Thyroid gland (tissue), 4 donors: ENCODE results near the gene ADGRB3. TPM values are rescaled to one million over a fixed set of nuclear protein-coding genes. Genes with fewer than 3 reads are reported as not detected.

ENCODE experiments used
- DNase-seq, 2 donors: peaks; one replicate each; pipeline ENCODE4 v3.0.0-alpha.2; 2019
- H3K27ac ChIP-seq, 3 donors: fragments of 200-600 bp; sonication (generic); 1 replicate in 2 of 3; 2 replicates in 1 of 3; pipeline ENCODE4 v1.5.1; 2016 to 2019; ENCODE audit warnings: mild to moderate bottlenecking in 1 of 3, moderate library complexity in 1 of 3
- H3K27me3 ChIP-seq: fragments of 200-600 bp; sonication (generic); one replicate; pipeline ENCODE4 v1.5.1; 2019
- H3K36me3 ChIP-seq, 2 donors: fragments of 200-600 bp; sonication (generic); one replicate each; pipeline ENCODE4 v1.5.1; 2016 to 2019
- H3K4me1 ChIP-seq, 2 donors: fragments of 200-600 bp; sonication (generic); one replicate each; pipeline ENCODE4 v1.5.1; 2017 to 2019
- H3K4me3 ChIP-seq, 3 donors: fragments of 200-600 bp; sonication (generic); replicated peaks in 1 of 3; 1 replicate in 2 of 3; 2 replicates in 1 of 3; pipeline ENCODE4 v1.5.1; 2016; ENCODE audit warnings: mild to moderate bottlenecking in 1 of 3
- H3K9me3 ChIP-seq: fragments of 200-600 bp; sonication (generic); one replicate; pipeline ENCODE4 v1.5.1; 2017
- CTCF ChIP-seq, 6 experiments: fragments of 200-600 bp in 3 of 6; fragments of 450-650 bp in 3 of 6; sonication (generic) in 3 of 6; IDR thresholded peaks; one replicate each; pipeline ENCODE4 v1.5.1; 2016 to 2019; ENCODE audit warnings: antibody characterized with exemption in 6 of 6, mild to moderate bottlenecking in 2 of 6, inconsistent platforms in 1 of 6, moderate library complexity in 1 of 6
- POLR2A ChIP-seq, 2 donors: fragments of 450-650 bp; IDR thresholded peaks; one replicate each; pipeline ENCODE4 v1.6.1; 2017; ENCODE audit warnings: antibody characterized with exemption in 2 of 2, mild to moderate bottlenecking in 2 of 2, moderate library complexity in 1 of 2
- WGBS, 2 donors: methylation state at CpG; one replicate each; pipeline ENCODE4 v1.1.5; 2017; 5-methylcytosine and 5-hydroxymethylcytosine counted together
- intact Hi-C: fragments of 100-400 bp; cut with DNase I; formaldehyde crosslinking; loops from one replicate; pipeline ENCODE4 v1.15.1; 2023
- total RNA-seq, 4 donors: library from RNA; depleted of rRNA; stranded (reverse); fragments of >200 nt; gene quantifications; one replicate each; pipeline ENCODE4 v1.2.3, GENCODE V29; 2016

ADGRB3 gene
- total RNA-seq, 4 donors from 2014 or later, result 0.45 to 3.0 (median 1.4) TPM

GRCh38 chr6:69339163-69339550, 704.1 kb downstream of the ADGRB3 start:
- intact Hi-C loops, result no loop called here
- no peak for DNase-seq
- no peaks in the 10 kb centered on the region for H3K9me3 ChIP-seq
- no peaks in the 10 kb centered on the region for H3K4me1 ChIP-seq
- H3K27ac ChIP-seq, result no peak overlapping the region
- 81 to 82% methylated on average over 6 of the region's 6 CpGs for WGBS, 2 donors
- H3K27me3 ChIP-seq, result no peaks in the 10 kb centered on the region
- H3K36me3 ChIP-seq, result no peaks in the 10 kb centered on the region
- no peak overlapping the region for H3K4me3 ChIP-seq
- TF ChIP-seq CTCF (IDR thresholded peaks at IDR 0.05), result no peak
- TF ChIP-seq POLR2A (IDR thresholded peaks at IDR 0.05), result no peak

- Histone ChIP-seq H3K27me3 (no peaks in the 10 kb centered on the region), H3K9me3 (no peaks in the 10 kb centered on the region), H3K36me3 (no peaks in the 10 kb centered on the region), H3K4me3 (no peak overlapping the region), H3K27ac (no peak overlapping the region), H3K4me1 (no peaks in the 10 kb centered on the region)
- intact Hi-C loops, result no loop called here
- WGBS, 2 donors, result 53 to 94% methylated on average over 1 of the region's 1 CpG
- no peak for TF ChIP-seq CTCF (IDR thresholded peaks at IDR 0.05)
- no peak for TF ChIP-seq POLR2A (IDR thresholded peaks at IDR 0.05)
- DNase-seq, result no peak
Observed at GRCh38 chr6:69340196-69340595, 705.1 kb downstream of the ADGRB3 start.

- H3K36me3 ChIP-seq, result no peaks in the 10 kb centered on the region
- no peak for DNase-seq
- intact Hi-C loops, result no loop called here
- no peaks in the 10 kb centered on the region for H3K9me3 ChIP-seq
- no peak for TF ChIP-seq POLR2A (IDR thresholded peaks at IDR 0.05)
- WGBS, 2 donors, result 72 to 81% methylated on average over 2 of the region's 2 CpGs
- no peak overlapping the region for H3K27ac ChIP-seq
- H3K27me3 ChIP-seq, result no peaks in the 10 kb centered on the region
- no peaks in the 10 kb centered on the region for H3K4me1 ChIP-seq
- no peak overlapping the region for H3K4me3 ChIP-seq
Observed at GRCh38 chr6:69343851-69344250, 708.8 kb downstream of the ADGRB3 start.

- Histone ChIP-seq H3K27ac (no peak overlapping the region), H3K27me3 (no peaks in the 10 kb centered on the region), H3K9me3 (no peaks in the 10 kb centered on the region), H3K4me1 (no peaks in the 10 kb centered on the region), H3K36me3 (no peaks in the 10 kb centered on the region), H3K4me3 (no peak overlapping the region)
- intact Hi-C loops, result no loop called here
- DNase-seq, result no peak
- TF ChIP-seq CTCF (IDR thresholded peaks at IDR 0.05), result no peak
- TF ChIP-seq POLR2A (IDR thresholded peaks at IDR 0.05), result no peak
- 66 to 70% methylated on average over 7 of the region's 7 CpGs for WGBS, 2 donors
Observed at GRCh38 chr6:69349771-69350170, 714.7 kb downstream of the ADGRB3 start.

GRCh38 chr6:69362209-69362608, 727.1 kb downstream of the ADGRB3 start:
- Histone ChIP-seq H3K4me1 (no peaks in the 10 kb centered on the region), H3K4me3 (no peak overlapping the region), H3K27me3 (no peaks in the 10 kb centered on the region), H3K36me3 (no peaks in the 10 kb centered on the region), H3K9me3 (no peaks in the 10 kb centered on the region), H3K27ac (no peak overlapping the region)
- TF ChIP-seq CTCF (IDR thresholded peaks at IDR 0.05) (no peak), POLR2A (IDR thresholded peaks at IDR 0.05) (no peak)
- DNase-seq, result no peak
- intact Hi-C loops, result no loop called here
- WGBS, 2 donors, result 90% methylated on average over 3 of the region's 3 CpGs

- TF ChIP-seq POLR2A (IDR thresholded peaks at IDR 0.05) (no peak), CTCF (IDR thresholded peaks at IDR 0.05) (no peak)
- no peak overlapping the region for H3K27ac ChIP-seq
- WGBS, 2 donors, result 92 to 94% methylated on average over 1 of the region's 1 CpG
Observed at GRCh38 chr6:69366831-69367230, 731.7 kb downstream of the ADGRB3 start.

More at GRCh38 chr6:69366831-69367230, 731.7 kb downstream of the ADGRB3 start:
- H3K4me1 ChIP-seq, result no peaks in the 10 kb centered on the region
- no peak for DNase-seq
- no peaks in the 10 kb centered on the region for H3K9me3 ChIP-seq
- H3K27me3 ChIP-seq, result no peaks in the 10 kb centered on the region
- no peaks in the 10 kb centered on the region for H3K36me3 ChIP-seq
- no peak overlapping the region for H3K4me3 ChIP-seq
- intact Hi-C loops, result no loop called here
